Raji (cell line): ENCODE data around the gene POLR1B.

Experiments
- POLR2A ChIP-seq: IDR thresholded peaks from 2 replicates; pipeline ENCODE4 v1.6.1; 2011; ENCODE audit warnings: low read depth, low read length, control low read depth; ENCODE audit not compliant: insufficient read depth

POLR1B gene

GRCh38 chr2:112539306-112539705 is 3.0 kb upstream of the POLR1B start:
- no peak for TF ChIP-seq POLR2A

- no peak for TF ChIP-seq POLR2A
Measured at GRCh38 chr2:112540906-112541305, 1.4 kb upstream of the POLR1B start.

- peak; percentile 40; the same call in 1 of the 2 replicates for TF ChIP-seq POLR2A
Measured at GRCh38 chr2:112541315-112542122, 746 bp upstream of the POLR1B start.

- TF ChIP-seq POLR2A, result no peak
Measured at GRCh38 chr2:112542984-112543661, 858 bp downstream of the POLR1B start.

- no peak for TF ChIP-seq POLR2A
Measured at GRCh38 chr2:112547333-112547732, 5.1 kb downstream of the POLR1B start.

- no peak for TF ChIP-seq POLR2A
Measured at GRCh38 chr2:112548980-112549379, 6.7 kb downstream of the POLR1B start.

GRCh38 chr2:112566104-112566503 is 23.8 kb downstream of the POLR1B start:
- TF ChIP-seq POLR2A, result no peak

- no peak for TF ChIP-seq POLR2A
Measured at GRCh38 chr2:112572005-112572404, 29.7 kb downstream of the POLR1B start.

- TF ChIP-seq POLR2A, result no peak
Measured at GRCh38 chr2:112577756-112578155, 35.5 kb downstream of the POLR1B start.

- TF ChIP-seq POLR2A, result no peak
Measured at GRCh38 chr2:112579241-112579640, 37.0 kb downstream of the POLR1B start.

- no peak for TF ChIP-seq POLR2A
Measured at GRCh38 chr2:112580084-112580483, 37.8 kb downstream of the POLR1B start.

GRCh38 chr2:112582314-112582746 is 40.1 kb downstream of the POLR1B start:
- TF ChIP-seq POLR2A, result no peak

GRCh38 chr2:112583497-112584133 is 41.4 kb downstream of the POLR1B start:
- TF ChIP-seq POLR2A, result no peak

- TF ChIP-seq POLR2A, result peak; percentile 83
Measured at GRCh38 chr2:112584134-112584890, 42.0 kb downstream of the POLR1B start, which contains the start of gene CHCHD5. Gene CHCHD5 (plus strand): TSS chr2:112584609. CDS start chr2:112584648, 39 bp downstream.

GRCh38 chr2:112584891-112585250 is 42.6 kb downstream of the POLR1B start:
- TF ChIP-seq POLR2A, result no peak; the same call in 1 of the 2 replicates
